Spleen (tissue), 11 donors: ENCODE data around the gene MSI2. TPM values are rescaled to one million over a fixed set of nuclear protein-coding genes. Genes with fewer than 3 reads are reported as not detected.

Experiments
- DNase-seq: peaks from one replicate; pipeline ENCODE4 v3.0.0-alpha.2; 2020
- H3K27ac ChIP-seq, 8 donors: fragments of 200-600 bp; sonication (generic) in 7 of 8; 1 replicate in 4 of 8; 2 replicates in 4 of 8; pipeline versions ENCODE4 v1.5.0 to v1.8.0; 2016 to 2021; ENCODE audit warnings: inconsistent platforms in 4 of 8, mild to moderate bottlenecking in 4 of 8, moderate library complexity in 1 of 8
- H3K27me3 ChIP-seq, 7 donors: fragments of 200-600 bp; sonication (generic) in 6 of 7; replicated peaks in 1 of 7; 1 replicate in 4 of 7; 2 replicates in 3 of 7; pipeline versions ENCODE4 v1.5.0 to v1.8.0; 2016 to 2021; ENCODE audit warnings: inconsistent platforms in 3 of 7, mild to moderate bottlenecking in 1 of 7
- H3K36me3 ChIP-seq, 6 donors: fragments of 200-600 bp; sonication (generic) in 5 of 6; 1 replicate in 4 of 6; 2 replicates in 2 of 6; pipeline versions ENCODE4 v1.5.0 to v1.8.0; 2016 to 2021; ENCODE audit warnings: inconsistent platforms in 2 of 6
- H3K4me1 ChIP-seq, 6 donors: fragments of 200-600 bp; sonication (generic) in 5 of 6; 1 replicate in 3 of 6; 2 replicates in 3 of 6; pipeline versions ENCODE4 v1.5.0 to v1.8.0; 2016 to 2021; ENCODE audit warnings: inconsistent platforms in 3 of 6
- H3K4me3 ChIP-seq, 8 donors: fragments of 200-600 bp; sonication (generic) in 7 of 8; 1 replicate in 4 of 8; 2 replicates in 4 of 8; pipeline versions ENCODE4 v1.5.0 to v1.8.0; 2016 to 2021; ENCODE audit warnings: inconsistent platforms in 4 of 8, mild to moderate bottlenecking in 4 of 8, moderate library complexity in 2 of 8
- H3K9me3 ChIP-seq, 8 donors: fragments of 200-600 bp; sonication (generic) in 7 of 8; 1 replicate in 4 of 8; 2 replicates in 4 of 8; pipeline versions ENCODE4 v1.5.0 to v1.8.0; 2016 to 2021; ENCODE audit warnings: inconsistent platforms in 4 of 8
- POLR2A ChIP-seq, 3 donors: fragments of 450-650 bp; IDR thresholded peaks; one replicate each; pipeline ENCODE4 v1.5.1; 2017; ENCODE audit warnings: antibody characterized with exemption in 3 of 3, mild to moderate bottlenecking in 1 of 3
- POLR2AphosphoS5 ChIP-seq, 3 donors: sonication (generic); formaldehyde crosslinking; IDR thresholded peaks; one replicate each; pipeline ENCODE4 v1.5.1; 2017; ENCODE audit warnings: antibody characterized with exemption in 3 of 3
- WGBS, 5 donors: extraction: QIAGEN DNeasy Blood & Tissue Kit in 3 of 5; methylation state at CpG; one replicate each; pipeline versions ENCODE4 v1.1.5 to v1.1.7; 2013 to 2018; 5-methylcytosine and 5-hydroxymethylcytosine counted together
- intact Hi-C: fragments of 100-400 bp; cut with DNase I; formaldehyde crosslinking; loops from one replicate; pipeline ENCODE4 v1.15.0; 2023; ENCODE audit warnings: low total_unique reads
- polyA plus RNA-seq, 3 donors: library from polyadenylated mRNA; stranded (reverse); fragments of 200-250 nt; gene quantifications; one replicate each; pipeline ENCODE4 v1.2.1, GENCODE V29; 2013
- total RNA-seq, 7 donors: library from RNA; depleted of rRNA in 3 of 7; stranded (reverse); fragments of >200 nt in 3 of 7; fragmentation: NEBNext Ultra II Directional in 4 of 7; extraction: Animal tissue kit (Norgen Biotek cat#: 25700) in 4 of 7; gene quantifications; one replicate each; pipeline versions ENCODE4 v1.1.0 to v1.2.1, GENCODE V29; 2016 to 2021
- TF ChIP-seq, protein P1 (sequence below), 11 experiments: fragments of 200-600 bp in 7 of 11; fragments of 450-650 bp in 4 of 11; sonication (generic) in 4 of 11; IDR thresholded peaks in 8 of 11; conservative IDR thresholded peaks in 3 of 11; 1 replicate in 7 of 11; 2 replicates in 4 of 11; pipeline versions ENCODE4 v1.4.0 to v1.8.0; 2016 to 2021; ENCODE audit warnings: antibody characterized with exemption in 11 of 11, inconsistent platforms in 4 of 11, mild to moderate bottlenecking in 1 of 11
- donor health status: healthy with polysubstance abuse.
- donor health status: DM: no; HTN: no; CAD: no; lungs with moderate emphysema.
- donor health status: DM: no; HTN: no; CAD: no.
- donor health status: Bipolar disorder and iron deficiency.
- donor health status: healthy.
- donor health status: DM: no; HTN: no; CAD: no.
- donor health status: DM: yes; HTN: yes; CAD: no.

Gene MSI2
- total and polyA plus RNA-seq, 10 donors: 9.8 to 131 (median 64.7) TPM

DNA sequence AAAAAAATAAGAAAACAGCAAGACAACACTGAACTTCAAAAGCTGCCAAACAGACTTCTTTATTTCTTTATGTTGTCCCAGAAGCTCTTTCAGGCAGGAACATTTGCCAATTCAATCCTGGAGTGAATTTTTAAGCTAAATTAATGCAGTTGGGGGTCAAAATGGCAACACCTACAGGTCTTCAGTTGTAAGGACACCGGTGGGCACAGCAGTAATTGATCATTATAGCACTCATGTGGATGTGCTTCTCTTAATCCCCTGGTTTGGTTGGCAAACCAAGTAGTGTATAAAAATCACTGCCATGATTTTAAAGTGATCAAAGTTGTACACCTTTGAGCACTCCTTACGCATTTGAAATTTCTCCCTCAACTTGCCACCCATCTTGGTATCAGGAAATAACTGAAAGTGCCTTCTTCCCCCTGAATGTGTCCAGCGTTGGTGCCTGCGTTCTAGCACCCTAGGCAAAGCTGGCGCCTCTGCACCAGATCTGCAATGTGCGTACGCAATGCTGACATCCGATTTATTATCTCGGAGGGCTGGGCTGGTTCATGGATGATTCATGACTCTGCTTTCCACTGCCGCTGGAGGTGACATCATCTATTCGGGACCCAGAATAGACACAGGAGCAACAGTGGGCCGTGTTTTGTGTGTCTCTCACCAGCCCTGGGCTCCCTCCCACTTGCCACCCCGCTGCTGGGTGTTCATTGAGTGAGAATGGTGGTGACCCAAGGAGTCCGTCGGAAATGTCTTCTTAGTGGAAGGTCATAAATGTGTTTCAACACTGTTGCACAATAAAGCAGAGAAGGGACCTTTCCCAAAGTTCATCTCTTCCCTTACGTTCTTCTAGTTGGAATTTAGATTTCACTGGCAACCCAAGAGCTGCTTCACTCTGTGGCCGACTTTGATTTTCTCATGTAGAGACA lies 285.4 kb downstream of the MSI2 start:
- Histone ChIP-seq H3K27me3 (no peaks in the 10 kb centered on the region), H3K27ac (no peak overlapping the region), H3K9me3 (no peaks in the 10 kb centered on the region), H3K4me3 (no peak overlapping the region), H3K4me1 (peaks cover 7 to 46% (median 28%) of the 10 kb centered on the region in 6 donors), H3K36me3 (no peaks in the 10 kb centered on the region)
- DNase-seq: no peak
- intact Hi-C loops: no loop called here
- WGBS, 5 donors: 71 to 86% (median 82%) methylated on average over 17 of the region's 17 CpGs
- TF ChIP-seq, protein P1, sequence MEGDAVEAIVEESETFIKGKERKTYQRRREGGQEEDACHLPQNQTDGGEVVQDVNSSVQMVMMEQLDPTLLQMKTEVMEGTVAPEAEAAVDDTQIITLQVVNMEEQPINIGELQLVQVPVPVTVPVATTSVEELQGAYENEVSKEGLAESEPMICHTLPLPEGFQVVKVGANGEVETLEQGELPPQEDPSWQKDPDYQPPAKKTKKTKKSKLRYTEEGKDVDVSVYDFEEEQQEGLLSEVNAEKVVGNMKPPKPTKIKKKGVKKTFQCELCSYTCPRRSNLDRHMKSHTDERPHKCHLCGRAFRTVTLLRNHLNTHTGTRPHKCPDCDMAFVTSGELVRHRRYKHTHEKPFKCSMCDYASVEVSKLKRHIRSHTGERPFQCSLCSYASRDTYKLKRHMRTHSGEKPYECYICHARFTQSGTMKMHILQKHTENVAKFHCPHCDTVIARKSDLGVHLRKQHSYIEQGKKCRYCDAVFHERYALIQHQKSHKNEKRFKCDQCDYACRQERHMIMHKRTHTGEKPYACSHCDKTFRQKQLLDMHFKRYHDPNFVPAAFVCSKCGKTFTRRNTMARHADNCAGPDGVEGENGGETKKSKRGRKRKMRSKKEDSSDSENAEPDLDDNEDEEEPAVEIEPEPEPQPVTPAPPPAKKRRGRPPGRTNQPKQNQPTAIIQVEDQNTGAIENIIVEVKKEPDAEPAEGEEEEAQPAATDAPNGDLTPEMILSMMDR (IDR thresholded peaks at IDR 0.05 in 8 of 11, conservative IDR thresholded peaks at IDR 0.05 in 3 of 11): no peak
- no peak for TF ChIP-seq POLR2A (IDR thresholded peaks at IDR 0.05)
- TF ChIP-seq POLR2AphosphoS5 (IDR thresholded peaks at IDR 0.05): peak in 1 of 3 donors; percentile 38

DNA sequence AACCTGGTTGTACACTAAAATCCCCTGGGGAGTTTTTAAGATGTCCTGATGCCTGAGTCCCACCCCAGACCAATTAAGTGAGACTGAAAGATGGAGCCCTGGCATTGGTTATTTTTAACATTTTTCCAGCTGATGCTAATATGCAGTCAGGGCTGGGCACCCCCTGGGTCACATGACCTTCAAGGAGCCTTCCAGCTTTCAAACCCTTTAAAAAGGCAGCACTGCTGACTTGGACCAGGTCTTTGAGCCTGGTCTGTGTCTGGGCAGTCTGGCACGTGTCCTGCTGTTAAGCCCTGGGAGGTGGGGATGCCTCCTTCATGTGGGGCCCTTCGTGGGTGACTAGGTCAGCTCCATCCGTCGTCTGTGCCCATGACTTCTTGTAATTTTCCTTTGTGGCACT lies 286.2 kb downstream of the MSI2 start:
- Histone ChIP-seq H3K4me3 (no peak overlapping the region), H3K27me3 (no peaks in the 10 kb centered on the region), H3K9me3 (no peaks in the 10 kb centered on the region), H3K36me3 (no peaks in the 10 kb centered on the region), H3K4me1 (peaks cover 7 to 45% (median 23%) of the 10 kb centered on the region in 6 donors), H3K27ac (no peak overlapping the region)
- intact Hi-C loops: no loop called here
- WGBS, 5 donors: 67 to 96% (median 92%) methylated on average over 4 of the region's 4 CpGs
- DNase-seq: no peak
- TF ChIP-seq POLR2A (IDR thresholded peaks at IDR 0.05) (no peak), POLR2AphosphoS5 (IDR thresholded peaks at IDR 0.05) (no peak)
- TF ChIP-seq, protein P1 (IDR thresholded peaks at IDR 0.05 in 8 of 11, conservative IDR thresholded peaks at IDR 0.05 in 3 of 11): no peak

DNA sequence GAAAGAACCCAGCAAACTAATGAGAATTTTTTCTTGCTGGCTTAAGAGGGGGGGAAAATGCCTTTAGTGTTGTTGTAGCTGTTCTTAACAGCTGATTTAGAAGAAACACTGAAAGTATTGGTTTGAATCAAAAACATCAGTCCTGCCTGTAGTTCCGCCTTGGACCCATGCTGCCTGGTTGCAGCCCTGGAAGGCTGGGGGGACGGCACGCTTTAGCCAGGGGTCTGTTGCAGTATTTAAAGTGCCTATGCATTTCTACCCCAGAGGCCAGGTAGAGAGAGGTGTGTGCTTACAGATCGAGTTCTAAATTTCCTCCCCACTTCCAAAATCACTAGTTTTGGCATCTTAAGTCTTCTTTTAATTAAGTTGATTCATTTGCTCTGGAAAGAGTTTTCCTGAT lies 286.9 kb downstream of the MSI2 start:
- H3K27me3 ChIP-seq: no peaks in the 10 kb centered on the region
- WGBS, 5 donors: 83 to 96% (median 96%) methylated on average over 4 of the region's 4 CpGs
- intact Hi-C loops: no loop called here
- H3K4me3 ChIP-seq: no peak overlapping the region
- DNase-seq: no peak
- TF ChIP-seq, protein P1 (IDR thresholded peaks at IDR 0.05 in 8 of 11, conservative IDR thresholded peaks at IDR 0.05 in 3 of 11): no peak
- TF ChIP-seq POLR2AphosphoS5 (IDR thresholded peaks at IDR 0.05): no peak
- no peak for TF ChIP-seq POLR2A (IDR thresholded peaks at IDR 0.05)
- no peaks in the 10 kb centered on the region for H3K9me3 ChIP-seq
- H3K4me1 ChIP-seq: peaks cover 11 to 44% (median 21%) of the 10 kb centered on the region in 6 donors
- no peak overlapping the region for H3K27ac ChIP-seq
- no peaks in the 10 kb centered on the region for H3K36me3 ChIP-seq

DNA sequence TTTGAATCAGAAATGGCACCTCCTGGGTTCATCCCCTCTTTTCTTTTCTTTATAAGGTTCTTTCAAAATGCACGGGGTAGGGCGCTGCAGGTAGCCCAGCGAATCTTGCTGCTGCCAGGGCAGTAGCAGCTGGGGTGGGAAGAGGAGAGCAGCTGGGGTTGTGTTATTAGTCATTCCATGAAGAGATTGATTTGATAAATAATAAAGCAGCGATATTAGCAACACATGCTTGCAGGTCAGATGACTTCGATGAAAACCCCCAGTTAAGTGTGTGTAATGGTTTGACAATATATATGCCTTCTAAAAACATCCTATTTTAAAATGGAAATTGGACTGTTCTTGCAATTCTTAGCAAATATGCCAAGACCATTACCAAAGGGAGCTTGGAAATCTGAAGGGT lies 288.1 kb downstream of the MSI2 start:
- no peaks in the 10 kb centered on the region for H3K36me3 ChIP-seq
- no peak for DNase-seq
- no peaks in the 10 kb centered on the region for H3K9me3 ChIP-seq
- H3K27me3 ChIP-seq: no peaks in the 10 kb centered on the region
- no peak for TF ChIP-seq POLR2AphosphoS5 (IDR thresholded peaks at IDR 0.05)
- TF ChIP-seq, protein P1 (IDR thresholded peaks at IDR 0.05 in 8 of 11, conservative IDR thresholded peaks at IDR 0.05 in 3 of 11): no peak
- TF ChIP-seq POLR2A (IDR thresholded peaks at IDR 0.05): no peak
- intact Hi-C loops: no loop called here
- peaks cover 8 to 44% (median 21%) of the 10 kb centered on the region in 6 donors for H3K4me1 ChIP-seq
- no peak overlapping the region for H3K4me3 ChIP-seq
- WGBS, 5 donors: 84 to 96% (median 88%) methylated on average over 5 of the region's 5 CpGs
- H3K27ac ChIP-seq: no peak overlapping the region
